Endothelial cell of umbilical vein (primary cell): Measurements from ENCODE around the gene AP1G1. TPM values are rescaled to one million over a fixed set of nuclear protein-coding genes. Genes with fewer than 3 reads are reported as not detected.

ENCODE experiments used
- BruUV-seq: library from RNA; stranded (reverse); fragments of 400-500 nt; replicated peaks from 2 replicates; lab custom pipeline; 2021; lab: Mats Ljungman, UMichigan
- CTCF ChIA-PET: fragments of 300-600, 350-600 bp; sonication (Branson Sonifier 250); formaldehyde crosslinking; loops from one replicate; lab custom pipeline; 2021; ENCODE audit warnings: antibody characterized with exemption, inconsistent platforms; lab: Charles Lee
- POLR2A ChIA-PET: fragments of 300-600, 350-600 bp; sonication (Branson Sonifier 250); formaldehyde crosslinking; loops from one replicate; lab custom pipeline; 2021; ENCODE audit warnings: antibody characterized with exemption, inconsistent platforms; lab: Charles Lee
- DNase-seq: peaks from one replicate; pipeline ENCODE4 v3.0.0-alpha.2; 2011; ENCODE audit warnings: low read depth, low spot score
- FAIRE-seq: peaks from 2 replicates; lab custom pipeline; 2011; peaks lifted over from hg19 to GRCh38; lab: Jason Lieb, UNC
- H2AFZ ChIP-seq: 2 replicates; pipeline ENCODE4 v1.6.0; 2012; ENCODE audit warnings: low read depth, low read length, control low read depth, inconsistent platforms
- H3K27ac ChIP-seq: 2 replicates; pipeline ENCODE4 v1.5.1; 2011; ENCODE audit warnings: low read depth, mild to moderate bottlenecking, control low read depth, low read length, moderate library complexity; ENCODE audit not compliant: insufficient read depth
- H3K27me3 ChIP-seq, 2 experiments: 2 replicates each; pipeline versions ENCODE4 v1.6.0 to v1.6.1; 2011; ENCODE audit warnings: low read length in 2 of 2, mixed read lengths in 1 of 2; ENCODE audit not compliant: control insufficient read depth in 2 of 2, insufficient read depth in 2 of 2
- H3K36me3 ChIP-seq, 2 experiments: 2 replicates in 1 of 2; 3 replicates in 1 of 2; pipeline ENCODE4 v1.5.1; 2011; ENCODE audit warnings: low read length in 2 of 2, mild to moderate bottlenecking in 1 of 2, moderate library complexity in 1 of 2; ENCODE audit not compliant: control insufficient read depth in 2 of 2, insufficient read depth in 2 of 2; ENCODE audit errors: extremely low read depth in 1 of 2
- H3K4me1 ChIP-seq: 3 replicates; pipeline ENCODE4 v1.5.1; 2011; ENCODE audit warnings: mild to moderate bottlenecking, low read length; ENCODE audit not compliant: control insufficient read depth, insufficient read depth; ENCODE audit errors: extremely low read depth
- H3K4me2 ChIP-seq: 2 replicates; pipeline ENCODE4 v1.6.1; 2011; ENCODE audit warnings: low read length, control low read depth, mixed read lengths; ENCODE audit not compliant: insufficient read depth
- H3K4me3 ChIP-seq, 3 experiments: fragments of 200-600 bp in 1 of 3; sonication (generic), shearing (Covaris generic) in 1 of 3; replicated peaks in 1 of 3; 2 replicates each; pipeline ENCODE4 v1.5.1; 2011 to 2016; ENCODE audit warnings: control low read depth in 3 of 3, low read length in 3 of 3, mild to moderate bottlenecking in 2 of 3, inconsistent platforms in 1 of 3, low read depth in 1 of 3, moderate library complexity in 1 of 3; ENCODE audit not compliant: insufficient read depth in 1 of 3
- H3K79me2 ChIP-seq: 2 replicates; pipeline ENCODE4 v1.6.0; 2012; ENCODE audit warnings: low read length, inconsistent platforms; ENCODE audit not compliant: control insufficient read depth, insufficient read depth
- H3K9ac ChIP-seq: replicated peaks from 2 replicates; pipeline ENCODE3; 2011; ENCODE audit warnings: low read length, control low read depth; ENCODE audit not compliant: insufficient read depth; ENCODE audit errors: extremely low read depth
- H3K9me1 ChIP-seq: replicated peaks from 3 replicates; pipeline ENCODE4 v1.6.0; 2011; ENCODE audit warnings: mild to moderate bottlenecking, low read length; ENCODE audit not compliant: control insufficient read depth, insufficient read depth; ENCODE audit errors: extremely low read depth
- H3K9me3 ChIP-seq: replicated peaks from 2 replicates; pipeline ENCODE4 v1.5.1; 2012; ENCODE audit warnings: low read length, inconsistent platforms; ENCODE audit not compliant: control insufficient read depth, insufficient read depth
- H4K20me1 ChIP-seq: replicated peaks from 2 replicates; pipeline ENCODE3; 2011; ENCODE audit warnings: mild to moderate bottlenecking, low read length; ENCODE audit not compliant: control insufficient read depth, insufficient read depth; ENCODE audit errors: extremely low read depth
- EZH2 ChIP-seq: IDR thresholded peaks from 2 replicates; pipeline ENCODE4 v1.6.1; 2012; ENCODE audit warnings: borderline replicate concordance, low read depth, mild to moderate bottlenecking, moderate library complexity, low read length, inconsistent platforms; ENCODE audit not compliant: severe bottlenecking
- FOS ChIP-seq: IDR thresholded peaks from 2 replicates; pipeline ENCODE4 v1.6.1; 2011; ENCODE audit warnings: mild to moderate bottlenecking, low read length, moderate library complexity, borderline replicate concordance; ENCODE audit not compliant: insufficient read depth
- GATA2 ChIP-seq: IDR thresholded peaks from 2 replicates; pipeline ENCODE4 v1.7.0; 2011; ENCODE audit warnings: low read depth, mild to moderate bottlenecking, moderate library complexity, mixed read lengths, low read length; ENCODE audit not compliant: insufficient read length, insufficient read depth
- JUN ChIP-seq: IDR thresholded peaks from 2 replicates; pipeline ENCODE4 v1.6.1; 2011; ENCODE audit warnings: borderline replicate concordance, low read depth; ENCODE audit not compliant: insufficient read length, insufficient read depth
- MYC ChIP-seq: IDR thresholded peaks from one replicate; pipeline ENCODE4 v1.6.1; 2011; ENCODE audit warnings: mild to moderate bottlenecking, low read depth, low read length
- POLR2A ChIP-seq: IDR thresholded peaks from 2 replicates; pipeline ENCODE4 v1.6.1; 2012; ENCODE audit warnings: low read depth, mild to moderate bottlenecking, control low read depth, low read length
- POLR2AphosphoS5 ChIP-seq: IDR thresholded peaks from 2 replicates; pipeline ENCODE4 v1.6.1; 2012; ENCODE audit warnings: low read depth, mild to moderate bottlenecking, control low read depth, low read length, moderate library complexity; ENCODE audit not compliant: insufficient read depth
- dilution Hi-C: fragments of 300-500 bp; cut with MboI; formaldehyde crosslinking; loops from one replicate; pipeline ENCODE4 v1.15.0; 2019; ENCODE audit warnings: low sequenced_read_pairs; ENCODE audit not compliant: extremely low pct_ligation_motif_present
- intact Hi-C: fragments of 100-400 bp; cut with micrococcal nuclease; formaldehyde crosslinking; loops from one replicate; pipeline ENCODE4 v1.10.0; 2022
- polyA plus RNA-seq, 4 experiments: library from polyadenylated mRNA; depleted of rRNA in 3 of 4; stranded (reverse) in 3 of 4; unstranded in 1 of 4; fragments of >200 nt; gene quantifications; 2 replicates each; pipeline versions ENCODE4 v1.2.1 to v1.2.3, GENCODE V29; 2011 to 2012; ENCODE audit warnings: missing spikeins in 1 of 4
- total RNA-seq: library from RNA; stranded (reverse); gene quantifications from 2 replicates; pipeline ENCODE4 v1.2.3, GENCODE V29; 2021
- TF ChIP-seq, protein P1 (sequence below): IDR thresholded peaks from 2 replicates; pipeline ENCODE4 v1.6.1; 2011; ENCODE audit not compliant: insufficient read depth, insufficient read length
- TF ChIP-seq, protein P2 (sequence below), 2 donors: IDR thresholded peaks; 1 replicate in 1 of 2; 2 replicates in 1 of 2; pipeline ENCODE4 v1.5.1; 2011; ENCODE audit warnings: low read length in 2 of 2, mild to moderate bottlenecking in 2 of 2, moderate library complexity in 2 of 2, control low read depth in 1 of 2, inconsistent platforms in 1 of 2, low read depth in 1 of 2; ENCODE audit not compliant: insufficient read depth in 1 of 2; ENCODE audit errors: extremely low read depth in 1 of 2

The AP1G1 gene
- total and polyA plus RNA-seq, 2 donors (not counting 3 experiments of a cell fraction or from before 2014, with no cell fraction given) = 57.4 to 85.3 TPM

DNA sequence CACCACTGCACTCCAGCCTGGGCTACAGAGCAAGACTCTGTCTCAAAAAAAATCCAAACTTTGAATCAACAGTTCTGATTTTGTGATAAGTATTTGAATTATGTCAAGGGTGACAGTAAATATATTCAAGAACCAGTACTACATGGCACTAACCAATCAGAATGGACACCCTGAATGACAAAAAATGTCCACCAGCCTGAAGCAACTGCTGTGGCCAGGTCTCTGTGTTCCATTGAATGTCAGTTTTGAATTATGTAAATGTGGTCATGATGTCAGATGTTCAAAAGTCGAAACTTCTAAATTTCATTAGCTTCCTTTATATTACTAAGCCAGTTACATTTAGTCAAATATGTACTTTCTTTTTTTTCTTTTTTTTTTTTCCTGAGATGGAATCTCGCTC lies 21.7 kb upstream of the AP1G1 start:
- Histone ChIP-seq H3K4me2 (no peak overlapping the region), H3K27me3 (no peaks in the 10 kb centered on the region), H3K4me3 (no peak overlapping the region), H2AFZ (no peak overlapping the region), H3K9me3 (no peaks in the 10 kb centered on the region), H3K36me3 (no peaks in the 10 kb centered on the region), H3K9ac (no peak overlapping the region), H3K4me1 (no peaks in the 10 kb centered on the region), H3K79me2 (no peaks in the 10 kb centered on the region), H4K20me1 (no peaks in the 10 kb centered on the region), H3K9me1 (no peaks in the 10 kb centered on the region), H3K27ac (no peak overlapping the region)
- TF ChIP-seq EZH2 (no peak), JUN (no peak), FOS (no peak), MYC (no peak), GATA2 (no peak), POLR2A (no peak), POLR2AphosphoS5 (no peak)
- TF ChIP-seq, protein P1, sequence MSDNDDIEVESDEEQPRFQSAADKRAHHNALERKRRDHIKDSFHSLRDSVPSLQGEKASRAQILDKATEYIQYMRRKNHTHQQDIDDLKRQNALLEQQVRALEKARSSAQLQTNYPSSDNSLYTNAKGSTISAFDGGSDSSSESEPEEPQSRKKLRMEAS = no peak
- TF ChIP-seq, protein P2, sequence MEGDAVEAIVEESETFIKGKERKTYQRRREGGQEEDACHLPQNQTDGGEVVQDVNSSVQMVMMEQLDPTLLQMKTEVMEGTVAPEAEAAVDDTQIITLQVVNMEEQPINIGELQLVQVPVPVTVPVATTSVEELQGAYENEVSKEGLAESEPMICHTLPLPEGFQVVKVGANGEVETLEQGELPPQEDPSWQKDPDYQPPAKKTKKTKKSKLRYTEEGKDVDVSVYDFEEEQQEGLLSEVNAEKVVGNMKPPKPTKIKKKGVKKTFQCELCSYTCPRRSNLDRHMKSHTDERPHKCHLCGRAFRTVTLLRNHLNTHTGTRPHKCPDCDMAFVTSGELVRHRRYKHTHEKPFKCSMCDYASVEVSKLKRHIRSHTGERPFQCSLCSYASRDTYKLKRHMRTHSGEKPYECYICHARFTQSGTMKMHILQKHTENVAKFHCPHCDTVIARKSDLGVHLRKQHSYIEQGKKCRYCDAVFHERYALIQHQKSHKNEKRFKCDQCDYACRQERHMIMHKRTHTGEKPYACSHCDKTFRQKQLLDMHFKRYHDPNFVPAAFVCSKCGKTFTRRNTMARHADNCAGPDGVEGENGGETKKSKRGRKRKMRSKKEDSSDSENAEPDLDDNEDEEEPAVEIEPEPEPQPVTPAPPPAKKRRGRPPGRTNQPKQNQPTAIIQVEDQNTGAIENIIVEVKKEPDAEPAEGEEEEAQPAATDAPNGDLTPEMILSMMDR (IDR thresholded peaks at IDR 0.05; ENCODE audit: extremely low read depth in 1 of 2, insufficient read depth in 1 of 2, low read depth in 1 of 2, low read length in 2 of 2) = no peak
- ChIA-PET CTCF (interaction anchor here (0.9 to 1.2 kb wide), 4 partner anchors 11 to 53 kb away, joined by 3 to 4 read pairs (median 3); no protein-coding TSS in a partner anchor), POLR2A (no interaction called here)
- intact Hi-C loops (no loop called here), dilution Hi-C loops (no loop called here)
- DNase-seq = no peak
- FAIRE-seq = peak; percentile 44
- BruUV-seq = no TSS peak
